Gastrocnemius medialis (tissue), 4 donors: ENCODE data around the gene ALPP.

Experiments used
- POLR2A ChIP-seq, 2 donors: fragments of 450-650 bp; IDR thresholded peaks; one replicate each; pipeline ENCODE4 v1.6.1; 2017; ENCODE audit warnings: antibody characterized with exemption in 2 of 2, mild to moderate bottlenecking in 2 of 2, moderate library complexity in 2 of 2
- TF ChIP-seq, protein P1 (sequence below), 5 experiments: fragments of 450-650 bp in 3 of 5; fragments of 200-600 bp in 2 of 5; sonication (generic) in 2 of 5; IDR thresholded peaks in 4 of 5; conservative IDR thresholded peaks in 1 of 5; 1 replicate in 4 of 5; 2 replicates in 1 of 5; pipeline ENCODE4 v1.5.1; 2016 to 2019; ENCODE audit warnings: antibody characterized with exemption in 5 of 5, mild to moderate bottlenecking in 3 of 5, moderate library complexity in 3 of 5

DNA sequence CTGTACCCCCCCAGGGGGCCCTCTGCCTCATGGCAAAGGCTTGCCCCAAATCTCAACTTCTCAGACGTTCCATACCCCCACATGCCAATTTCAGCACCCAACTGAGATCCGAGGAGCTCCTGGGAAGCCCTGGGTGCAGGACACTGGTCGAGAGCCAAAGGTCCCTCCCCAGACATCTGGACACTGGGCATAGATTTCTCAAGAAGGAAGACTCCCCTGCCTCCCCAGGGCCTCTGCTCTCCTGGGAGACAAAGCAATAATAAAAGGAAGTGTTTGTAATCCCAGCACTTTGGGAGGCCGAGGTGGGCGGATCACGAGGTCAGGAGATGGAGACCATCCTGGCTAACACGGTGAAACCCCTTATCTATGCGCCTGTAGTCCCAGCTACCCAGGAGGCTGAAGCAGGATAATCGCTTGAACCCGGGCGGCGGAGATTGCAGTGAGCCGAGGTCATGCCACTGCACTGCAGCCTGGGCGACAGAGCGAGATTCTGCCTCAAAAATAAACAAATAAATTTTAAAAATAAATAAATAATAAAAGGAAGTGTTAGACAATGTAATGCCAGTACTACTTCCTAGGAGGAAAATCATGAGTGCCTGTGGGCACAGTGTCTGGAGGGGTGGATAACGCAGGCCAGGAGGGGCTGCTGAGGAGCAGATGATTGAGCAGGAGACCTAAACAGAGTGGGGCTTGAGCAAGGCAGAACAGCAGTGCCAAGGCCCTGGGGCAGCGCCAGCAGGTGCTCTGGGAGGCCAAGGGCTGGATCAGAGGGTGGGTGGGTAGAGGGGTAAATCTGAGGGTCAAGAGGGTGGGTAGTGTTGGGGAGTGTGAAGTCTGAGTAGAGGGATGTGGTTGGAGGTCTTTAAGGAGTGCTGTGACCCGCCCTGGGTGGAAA is 4.0 kb downstream of the ALPP start:
- TF ChIP-seq, protein P1, sequence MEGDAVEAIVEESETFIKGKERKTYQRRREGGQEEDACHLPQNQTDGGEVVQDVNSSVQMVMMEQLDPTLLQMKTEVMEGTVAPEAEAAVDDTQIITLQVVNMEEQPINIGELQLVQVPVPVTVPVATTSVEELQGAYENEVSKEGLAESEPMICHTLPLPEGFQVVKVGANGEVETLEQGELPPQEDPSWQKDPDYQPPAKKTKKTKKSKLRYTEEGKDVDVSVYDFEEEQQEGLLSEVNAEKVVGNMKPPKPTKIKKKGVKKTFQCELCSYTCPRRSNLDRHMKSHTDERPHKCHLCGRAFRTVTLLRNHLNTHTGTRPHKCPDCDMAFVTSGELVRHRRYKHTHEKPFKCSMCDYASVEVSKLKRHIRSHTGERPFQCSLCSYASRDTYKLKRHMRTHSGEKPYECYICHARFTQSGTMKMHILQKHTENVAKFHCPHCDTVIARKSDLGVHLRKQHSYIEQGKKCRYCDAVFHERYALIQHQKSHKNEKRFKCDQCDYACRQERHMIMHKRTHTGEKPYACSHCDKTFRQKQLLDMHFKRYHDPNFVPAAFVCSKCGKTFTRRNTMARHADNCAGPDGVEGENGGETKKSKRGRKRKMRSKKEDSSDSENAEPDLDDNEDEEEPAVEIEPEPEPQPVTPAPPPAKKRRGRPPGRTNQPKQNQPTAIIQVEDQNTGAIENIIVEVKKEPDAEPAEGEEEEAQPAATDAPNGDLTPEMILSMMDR (IDR thresholded peaks at IDR 0.05 in 4 of 5, conservative IDR thresholded peaks at IDR 0.05 in 1 of 5), result no peak
- TF ChIP-seq POLR2A (IDR thresholded peaks at IDR 0.05), result no peak
